B cell (primary cell): Measurements from ENCODE around the gene SRC. TPM values are rescaled to one million over a fixed set of nuclear protein-coding genes. Genes with fewer than 3 reads are reported as not detected.

ENCODE experiments used
- ATAC-seq: fragments of 200-7000 bp; cut with Tn5 transposase; one replicate; pipeline ENCODE4 v1.10.0; 2021; ENCODE audit warnings: low read depth, mild to moderate bottlenecking, moderate number of reproducible peaks, moderate library complexity
- CTCF ChIA-PET: fragments of 350-600 bp; sonication (Branson Sonifier 250); formaldehyde crosslinking; loops from one replicate; lab custom pipeline; 2021; ENCODE audit warnings: antibody characterized with exemption, inconsistent platforms; lab: Charles Lee
- POLR2A ChIA-PET: fragments of 350-600 bp; sonication (Branson Sonifier 250); formaldehyde crosslinking; loops from one replicate; lab custom pipeline; 2021; ENCODE audit warnings: antibody characterized with exemption; lab: Charles Lee
- DNase-seq: peaks from one replicate; pipeline ENCODE4 v3.0.0; 2013
- H2AFZ ChIP-seq: 2 replicates; pipeline ENCODE4 v1.6.1; 2012; ENCODE audit warnings: mild to moderate bottlenecking, low read depth, low read length; ENCODE audit not compliant: insufficient read depth, poor library complexity, severe bottlenecking
- H3K27ac ChIP-seq, 2 donors: 1 replicate in 1 of 2; 2 replicates in 1 of 2; pipeline ENCODE4 v1.5.1; 2012 to 2013; ENCODE audit warnings: low read length in 2 of 2, mild to moderate bottlenecking in 2 of 2, moderate library complexity in 1 of 2
- H3K27me3 ChIP-seq, 4 experiments: fragments of 200-600 bp in 1 of 4; sonication (generic) in 1 of 4; replicated peaks in 1 of 4; 1 replicate in 2 of 4; 2 replicates in 2 of 4; pipeline versions ENCODE4 v1.6.1 to v1.7.0; 2013 to 2016; ENCODE audit warnings: low read length in 3 of 4, mild to moderate bottlenecking in 2 of 4, mixed read lengths in 1 of 4, moderate library complexity in 1 of 4; ENCODE audit not compliant: insufficient read depth in 4 of 4, control insufficient read depth in 3 of 4; ENCODE audit errors: control extremely low read depth in 1 of 4
- H3K36me3 ChIP-seq, 2 experiments: replicated peaks in 1 of 2; 1 replicate in 1 of 2; 2 replicates in 1 of 2; pipeline versions ENCODE4 v1.6.1 to v1.7.1; 2013; ENCODE audit warnings: low read length in 1 of 2; ENCODE audit not compliant: insufficient read depth in 2 of 2, control insufficient read depth in 1 of 2; ENCODE audit errors: control extremely low read depth in 1 of 2, extremely low read depth in 1 of 2
- H3K4me1 ChIP-seq, 2 donors: fragments of 200-600 bp in 1 of 2; sonication (generic) in 1 of 2; 1 replicate in 1 of 2; 2 replicates in 1 of 2; pipeline versions ENCODE4 v1.5.1 to v1.6.1; 2013 to 2017; ENCODE audit warnings: low read length in 2 of 2; ENCODE audit not compliant: control insufficient read depth in 2 of 2, insufficient read depth in 2 of 2
- H3K4me2 ChIP-seq: replicated peaks from 2 replicates; pipeline ENCODE3; 2012; ENCODE audit warnings: mild to moderate bottlenecking, low read depth, low read length; ENCODE audit not compliant: poor library complexity, severe bottlenecking
- H3K4me3 ChIP-seq, 5 experiments: fragments of 200-600 bp in 1 of 5; sonication (generic) in 1 of 5; 1 replicate in 3 of 5; 2 replicates in 2 of 5; pipeline versions ENCODE4 v1.5.1 to v1.7.0; 2011 to 2016; ENCODE audit warnings: low read length in 4 of 5, mild to moderate bottlenecking in 4 of 5, low read depth in 2 of 5, control low read depth in 1 of 5, moderate library complexity in 1 of 5; ENCODE audit not compliant: insufficient read depth in 1 of 5; ENCODE audit errors: control extremely low read depth in 1 of 5, extremely low read depth in 1 of 5
- H3K79me2 ChIP-seq: fragments of 200-600 bp; sonication (generic); one replicate; pipeline ENCODE4 v1.6.0; 2016; ENCODE audit warnings: low read length; ENCODE audit not compliant: control insufficient read depth, insufficient read depth
- H3K9ac ChIP-seq: fragments of 200-600 bp; sonication (generic); 2 replicates; pipeline ENCODE4 v1.6.1; 2017; ENCODE audit warnings: mild to moderate bottlenecking, low read length, moderate library complexity
- H3K9me3 ChIP-seq, 3 donors: one replicate each; pipeline versions ENCODE4 v1.6.1 to v1.7.1; 2013; ENCODE audit warnings: low read length in 2 of 3; ENCODE audit not compliant: control insufficient read depth in 2 of 3, insufficient read depth in 1 of 3; ENCODE audit errors: control extremely low read depth in 1 of 3
- H4K20me1 ChIP-seq: 2 replicates; pipeline ENCODE4 v1.6.0; 2012; ENCODE audit warnings: mild to moderate bottlenecking, low read length; ENCODE audit not compliant: insufficient read depth, control insufficient read depth, poor library complexity, severe bottlenecking
- H3K27ac Mint-ChIP-seq: one replicate; pipeline ENCODE4 v1.8.0; 2021; ENCODE audit warnings: mixed read lengths
- H3K27me3 Mint-ChIP-seq: one replicate; pipeline ENCODE4 v1.8.0; 2021; ENCODE audit warnings: mixed read lengths
- H3K4me1 Mint-ChIP-seq: one replicate; pipeline ENCODE4 v1.8.0; 2021; ENCODE audit warnings: mixed read lengths
- H3K4me3 Mint-ChIP-seq: one replicate; pipeline ENCODE4 v1.8.0; 2021; ENCODE audit warnings: mixed read lengths
- H3K9me3 Mint-ChIP-seq: one replicate; pipeline ENCODE4 v1.8.0; 2022; ENCODE audit warnings: mixed read lengths; ENCODE audit not compliant: insufficient read depth
- EZH2 ChIP-seq: IDR thresholded peaks from 2 replicates; pipeline ENCODE4 v1.6.1; 2012; ENCODE audit warnings: borderline replicate concordance, low read depth, mild to moderate bottlenecking, moderate library complexity, low read length; ENCODE audit not compliant: insufficient read depth, poor library complexity, severe bottlenecking
- WGBS: methylation state at CpG from one replicate; pipeline ENCODE4 v1.1.5; 2013; ENCODE audit warnings: missing lambda C conversion rate; ENCODE audit not compliant: insufficient coverage; 5-methylcytosine and 5-hydroxymethylcytosine counted together
- intact Hi-C: fragments of 100-400 bp; cut with micrococcal nuclease; formaldehyde crosslinking; loops from one replicate; pipeline ENCODE4 v1.10.0; 2022
- polyA plus RNA-seq: library from polyadenylated mRNA; depleted of rRNA; stranded (reverse); fragments of >200 nt; gene quantifications from 2 replicates; pipeline ENCODE4 v1.2.3, GENCODE V29; 2012
- total RNA-seq, 2 donors: library from RNA; stranded (reverse); fragments of 120-200 nt in 1 of 2; gene quantifications; 1 replicate in 1 of 2; 2 replicates in 1 of 2; pipeline versions ENCODE4 v1.2.3 to v1.2.4, GENCODE V29; 2013 to 2022
- TF ChIP-seq, protein P1 (sequence below): fragments of 200-600 bp; IDR thresholded peaks from one replicate; pipeline ENCODE4 v1.8.0; 2022; ENCODE audit warnings: antibody characterized with exemption, mild to moderate bottlenecking

The SRC gene
- total and polyA plus RNA-seq, 2 donors (not counting 1 experiment from before 2014, with no cell fraction given), result 6.5 to 16.8 TPM

DNA sequence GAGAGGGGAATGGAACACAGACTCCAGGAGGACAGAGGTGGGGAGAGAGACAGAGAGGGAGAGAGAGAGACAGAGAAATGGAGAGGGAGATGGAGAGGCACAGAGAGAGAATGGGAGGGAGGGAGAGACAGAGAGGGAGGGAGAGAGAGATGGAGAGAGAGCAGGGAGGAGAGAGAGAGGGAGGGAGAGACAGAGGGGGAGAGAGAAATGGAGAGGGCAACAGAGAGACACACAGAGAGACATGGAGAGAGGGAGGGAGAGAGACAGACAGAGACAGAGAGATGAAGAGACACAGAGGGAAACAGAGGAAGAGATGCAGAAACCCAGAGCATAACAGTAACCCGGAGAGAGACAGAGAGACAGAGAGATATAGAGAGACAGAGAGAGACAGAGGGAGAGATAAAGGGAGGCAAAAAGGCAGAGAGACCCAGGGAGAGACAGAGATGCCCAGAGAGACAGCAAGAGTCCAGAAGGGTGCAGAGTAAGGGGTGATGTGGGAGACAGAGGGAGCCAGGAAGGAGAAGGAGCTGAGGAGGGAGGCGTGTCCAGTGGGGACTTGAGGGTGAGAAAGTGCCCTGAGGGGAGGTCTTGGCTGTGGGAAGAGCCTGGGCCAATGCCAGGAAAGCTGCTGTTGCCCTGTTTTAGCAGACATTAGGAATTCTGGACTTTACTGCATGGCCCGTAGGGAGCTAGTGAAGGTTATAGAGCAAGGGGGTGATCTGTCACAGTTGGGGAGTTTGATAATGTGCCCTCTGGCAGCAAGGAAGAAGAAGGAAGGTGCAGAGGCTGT is 78.3 kb downstream of the SRC start:
- intact Hi-C loops, result no loop called here
- ChIA-PET CTCF (no interaction called here), POLR2A (no interaction called here)
- Mint-ChIP-seq H3K27me3 (peaks cover 33% of the 10 kb centered on the region), H3K4me1 (no peaks in the 10 kb centered on the region), H3K4me3 (no peak overlapping the region), H3K27ac (no peak overlapping the region), H3K9me3 (no peaks in the 10 kb centered on the region)
- ATAC-seq (no peak), DNase-seq (no peak)
- Histone ChIP-seq H3K4me3 (no peak overlapping the region), H3K4me2 (no peak overlapping the region), H3K9me3 (peaks cover 0 to 3% (median 0%) of the 10 kb centered on the region in 3 donors), H4K20me1 (no peaks in the 10 kb centered on the region), H3K27ac (no peak overlapping the region), H3K79me2 (no peaks in the 10 kb centered on the region), H3K4me1 (no peaks in the 10 kb centered on the region), H2AFZ (no peak overlapping the region), H3K36me3 (no peaks in the 10 kb centered on the region), H3K27me3 (peaks cover 0 to 54% (median 8%) of the 10 kb centered on the region in 4 experiments), H3K9ac (no peak overlapping the region)
- no peak for TF ChIP-seq EZH2
- TF ChIP-seq, protein P1, sequence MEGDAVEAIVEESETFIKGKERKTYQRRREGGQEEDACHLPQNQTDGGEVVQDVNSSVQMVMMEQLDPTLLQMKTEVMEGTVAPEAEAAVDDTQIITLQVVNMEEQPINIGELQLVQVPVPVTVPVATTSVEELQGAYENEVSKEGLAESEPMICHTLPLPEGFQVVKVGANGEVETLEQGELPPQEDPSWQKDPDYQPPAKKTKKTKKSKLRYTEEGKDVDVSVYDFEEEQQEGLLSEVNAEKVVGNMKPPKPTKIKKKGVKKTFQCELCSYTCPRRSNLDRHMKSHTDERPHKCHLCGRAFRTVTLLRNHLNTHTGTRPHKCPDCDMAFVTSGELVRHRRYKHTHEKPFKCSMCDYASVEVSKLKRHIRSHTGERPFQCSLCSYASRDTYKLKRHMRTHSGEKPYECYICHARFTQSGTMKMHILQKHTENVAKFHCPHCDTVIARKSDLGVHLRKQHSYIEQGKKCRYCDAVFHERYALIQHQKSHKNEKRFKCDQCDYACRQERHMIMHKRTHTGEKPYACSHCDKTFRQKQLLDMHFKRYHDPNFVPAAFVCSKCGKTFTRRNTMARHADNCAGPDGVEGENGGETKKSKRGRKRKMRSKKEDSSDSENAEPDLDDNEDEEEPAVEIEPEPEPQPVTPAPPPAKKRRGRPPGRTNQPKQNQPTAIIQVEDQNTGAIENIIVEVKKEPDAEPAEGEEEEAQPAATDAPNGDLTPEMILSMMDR, result no peak
- 89% methylated on average over 3 of the region's 3 CpGs for WGBS

DNA sequence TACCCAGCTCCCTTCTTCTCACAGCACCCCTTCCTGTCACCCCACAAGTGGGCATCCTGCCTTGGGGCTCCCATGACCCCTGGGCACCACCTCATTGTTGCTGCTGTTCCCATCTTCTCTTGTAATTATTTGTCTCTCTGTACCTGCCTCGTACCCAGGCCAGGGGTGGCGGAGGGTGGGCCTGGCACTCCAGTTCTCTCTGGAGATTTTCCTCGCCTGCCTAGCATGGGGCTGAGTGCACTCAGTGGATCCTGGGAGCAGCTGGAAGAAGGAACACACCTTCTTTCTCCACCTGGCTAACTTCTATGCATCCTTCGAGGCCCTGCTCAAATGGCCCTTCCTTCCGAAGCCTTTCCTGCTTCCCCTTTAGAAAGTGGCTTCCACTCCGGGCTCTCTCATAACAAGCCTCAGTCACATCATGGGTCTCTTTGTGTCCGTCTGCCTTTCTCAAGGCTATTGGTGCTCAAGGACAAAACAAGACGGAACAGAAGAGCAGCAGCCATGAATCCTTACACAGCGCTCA is 79.2 kb downstream of the SRC start:
- H3K4me3 Mint-ChIP-seq, result no peak overlapping the region
- Histone ChIP-seq H3K27ac (no peak overlapping the region), H3K9ac (no peak overlapping the region), H3K4me1 (no peaks in the 10 kb centered on the region), H4K20me1 (no peaks in the 10 kb centered on the region), H3K4me2 (no peak overlapping the region), H3K27me3 (peaks cover 0 to 54% (median 10%) of the 10 kb centered on the region in 4 experiments), H3K79me2 (no peaks in the 10 kb centered on the region), H3K36me3 (no peaks in the 10 kb centered on the region), H2AFZ (no peak overlapping the region), H3K4me3 (no peak overlapping the region), H3K9me3 (no peaks in the 10 kb centered on the region)
- no peaks in the 10 kb centered on the region for H3K4me1 Mint-ChIP-seq
- ChIA-PET POLR2A (no interaction called here), CTCF (no interaction called here)
- H3K27me3 Mint-ChIP-seq, result peaks cover 33% of the 10 kb centered on the region
- TF ChIP-seq, protein P1, result no peak
- no peak for TF ChIP-seq EZH2
- no peak overlapping the region for H3K27ac Mint-ChIP-seq
- WGBS, result 95% methylated on average over 8 of the region's 9 CpGs
- H3K9me3 Mint-ChIP-seq, result no peaks in the 10 kb centered on the region
- intact Hi-C loops, result no loop called here
- ATAC-seq, result no peak
- DNase-seq, result no peak
